ENCODE results near the gene RPS6KL1.
A peak's percentile ranks its signal among the peaks of the same experiment; 100 is the strongest.

Gene RPS6KL1

DNA sequence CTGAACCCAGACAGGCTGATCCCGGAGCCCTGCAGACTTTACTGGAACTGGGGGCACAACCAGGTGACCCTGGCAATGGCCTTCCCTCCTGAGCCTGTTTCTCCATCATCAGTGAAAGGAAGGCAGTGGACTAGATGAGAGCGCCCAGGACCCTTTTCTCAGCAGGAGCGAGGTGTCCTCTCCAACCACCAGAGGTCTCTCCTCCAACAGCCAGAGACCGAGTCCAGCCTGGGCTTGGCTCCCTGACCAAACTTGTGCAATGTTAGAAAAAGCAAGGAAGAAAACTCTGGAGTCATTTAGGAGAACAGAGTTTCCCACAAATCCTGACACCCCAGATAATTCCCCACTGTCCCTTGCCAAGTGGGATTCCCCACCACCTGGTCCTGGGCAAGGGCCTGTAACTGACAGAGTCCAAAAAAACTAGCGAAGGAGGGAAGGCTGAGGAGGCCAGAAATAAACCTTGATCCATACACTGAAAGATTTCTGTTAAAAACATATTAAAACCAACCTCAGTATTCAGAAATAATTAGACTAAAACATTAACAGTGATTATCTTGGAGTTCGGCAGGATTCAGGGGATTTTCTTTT, 9.0 kb downstream of the RPS6KL1 start:
- Histone ChIP-seq H3K9me3 (no peaks in the 10 kb centered on the region), H3K4me3 (ENCODE audit: low read depth, low read length) (no peak overlapping the region), H3K4me1 (no peaks in the 10 kb centered on the region), H3K27me3 (no peaks in the 10 kb centered on the region), H3K36me3 (peaks cover 1% of the 10 kb centered on the region; the same call in 1 of the 2 replicates)
- TF ChIP-seq, protein P1, sequence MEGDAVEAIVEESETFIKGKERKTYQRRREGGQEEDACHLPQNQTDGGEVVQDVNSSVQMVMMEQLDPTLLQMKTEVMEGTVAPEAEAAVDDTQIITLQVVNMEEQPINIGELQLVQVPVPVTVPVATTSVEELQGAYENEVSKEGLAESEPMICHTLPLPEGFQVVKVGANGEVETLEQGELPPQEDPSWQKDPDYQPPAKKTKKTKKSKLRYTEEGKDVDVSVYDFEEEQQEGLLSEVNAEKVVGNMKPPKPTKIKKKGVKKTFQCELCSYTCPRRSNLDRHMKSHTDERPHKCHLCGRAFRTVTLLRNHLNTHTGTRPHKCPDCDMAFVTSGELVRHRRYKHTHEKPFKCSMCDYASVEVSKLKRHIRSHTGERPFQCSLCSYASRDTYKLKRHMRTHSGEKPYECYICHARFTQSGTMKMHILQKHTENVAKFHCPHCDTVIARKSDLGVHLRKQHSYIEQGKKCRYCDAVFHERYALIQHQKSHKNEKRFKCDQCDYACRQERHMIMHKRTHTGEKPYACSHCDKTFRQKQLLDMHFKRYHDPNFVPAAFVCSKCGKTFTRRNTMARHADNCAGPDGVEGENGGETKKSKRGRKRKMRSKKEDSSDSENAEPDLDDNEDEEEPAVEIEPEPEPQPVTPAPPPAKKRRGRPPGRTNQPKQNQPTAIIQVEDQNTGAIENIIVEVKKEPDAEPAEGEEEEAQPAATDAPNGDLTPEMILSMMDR (IDR thresholded peaks at IDR 0.05; ENCODE audit: low read depth, low read length) = peak; percentile 88
- peak; percentile 66 for DNase-seq

DNA sequence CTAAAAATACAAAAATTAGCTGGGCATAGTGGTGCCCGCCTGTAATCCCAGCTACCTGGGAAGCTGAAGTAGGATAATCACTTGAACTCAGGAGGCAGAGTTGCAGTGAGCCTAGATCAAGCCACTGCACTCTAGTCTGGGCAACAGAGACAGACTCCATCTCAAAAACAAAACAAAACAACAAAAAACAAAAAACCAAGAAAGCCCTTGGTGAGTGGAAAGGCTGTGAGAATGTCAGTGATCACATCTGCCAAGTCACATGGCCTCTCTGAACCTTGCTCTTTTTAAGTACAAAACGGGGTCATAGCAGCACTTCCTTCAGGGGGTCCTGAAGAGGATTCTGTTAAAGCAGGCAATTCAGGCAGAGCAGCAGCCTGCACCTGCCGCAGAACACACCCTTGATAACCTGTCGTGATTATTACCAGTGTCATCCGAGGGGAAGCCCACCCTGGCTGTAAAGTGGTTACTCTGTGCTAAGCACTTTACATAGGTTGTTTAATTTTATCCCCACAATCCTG, 9.6 kb downstream of the RPS6KL1 start:
- H3K27me3 ChIP-seq = no peaks in the 10 kb centered on the region
- H3K36me3 ChIP-seq = no peaks in the 10 kb centered on the region
- no peak for DNase-seq
- no peaks in the 10 kb centered on the region for H3K4me1 ChIP-seq
- H3K4me3 ChIP-seq (ENCODE audit: low read depth, low read length) = no peak overlapping the region
- no peaks in the 10 kb centered on the region for H3K9me3 ChIP-seq
- TF ChIP-seq, protein P1 (IDR thresholded peaks at IDR 0.05; ENCODE audit: low read depth, low read length) = no peak

DNA sequence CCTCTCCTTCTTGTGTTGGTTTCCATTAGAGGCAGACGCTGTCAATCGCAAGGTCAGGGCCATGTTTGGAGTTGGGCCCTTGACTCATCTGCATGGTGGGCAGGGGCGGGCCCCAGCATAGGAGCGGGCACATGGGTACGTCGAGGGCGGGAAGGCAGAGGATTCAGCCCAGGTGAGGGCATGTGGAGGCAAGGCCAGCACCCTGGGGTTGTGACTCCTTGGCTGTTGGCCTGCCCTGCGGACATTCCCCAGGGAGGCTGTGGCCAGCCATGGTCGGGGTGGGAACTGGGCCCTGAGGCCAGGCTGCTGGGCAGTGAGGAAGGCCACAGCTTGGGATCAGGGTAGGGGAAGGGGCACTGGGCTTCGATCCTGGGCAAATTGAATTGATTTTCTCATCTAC, 10.3 kb downstream of the RPS6KL1 start:
- TF ChIP-seq, protein P1 (IDR thresholded peaks at IDR 0.05; ENCODE audit: low read depth, low read length) = no peak
- no peak for DNase-seq
- Histone ChIP-seq H3K27me3 (no peaks in the 10 kb centered on the region), H3K4me3 (ENCODE audit: low read depth, low read length) (no peak overlapping the region), H3K9me3 (no peaks in the 10 kb centered on the region), H3K4me1 (no peaks in the 10 kb centered on the region; the same call in 1 of the 2 replicates), H3K36me3 (no peaks in the 10 kb centered on the region)

DNA sequence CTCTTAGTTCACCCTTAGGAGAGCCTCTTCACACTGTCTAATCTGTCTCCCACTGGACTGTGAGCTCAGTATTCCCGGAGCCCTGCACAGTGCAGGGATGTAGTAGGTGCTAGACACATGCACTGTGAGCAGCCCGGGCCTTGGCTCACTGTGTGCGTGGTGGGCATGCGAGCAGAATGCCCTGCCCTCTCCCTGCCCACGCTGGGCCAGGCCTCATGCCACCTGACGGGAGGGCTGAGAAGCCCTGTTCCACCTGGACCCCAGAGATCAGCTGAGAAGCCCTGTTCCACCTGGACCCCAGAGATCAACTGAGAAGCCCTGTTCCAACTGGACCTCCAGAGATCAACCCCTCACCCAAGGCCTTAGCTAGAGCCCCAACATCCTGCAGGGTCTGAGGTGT, 10.9 kb downstream of the RPS6KL1 start:
- TF ChIP-seq, protein P1 (IDR thresholded peaks at IDR 0.05; ENCODE audit: low read depth, low read length) = no peak
- Histone ChIP-seq H3K27me3 (no peaks in the 10 kb centered on the region), H3K9me3 (no peaks in the 10 kb centered on the region), H3K4me3 (ENCODE audit: low read depth, low read length) (no peak overlapping the region), H3K4me1 (peaks cover 5% of the 10 kb centered on the region), H3K36me3 (no peaks in the 10 kb centered on the region)
- no peak for DNase-seq

DNA sequence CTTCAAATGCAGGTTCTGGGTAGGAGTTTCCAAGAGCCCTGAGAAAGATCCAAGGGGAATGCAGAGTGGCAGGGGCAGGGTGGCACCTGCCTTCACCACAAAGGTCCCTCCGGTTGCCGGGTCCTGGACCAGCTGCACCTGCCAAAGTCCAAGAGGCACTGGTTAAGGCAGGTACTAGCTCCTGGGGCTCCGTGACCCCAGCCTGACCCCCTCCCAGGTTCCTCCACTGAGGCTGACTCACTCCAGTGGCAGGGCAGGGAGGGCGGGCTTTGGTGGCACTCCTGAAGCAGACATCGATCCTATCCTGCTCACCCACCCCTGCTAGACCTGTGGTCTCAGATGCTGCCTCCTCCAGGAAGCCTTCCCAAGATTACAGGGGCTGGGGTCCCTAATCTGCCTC, 11.4 kb downstream of the RPS6KL1 start:
- H3K27me3 ChIP-seq = no peaks in the 10 kb centered on the region
- no peak overlapping the region for H3K4me3 ChIP-seq (ENCODE audit: low read depth, low read length)
- peaks cover 6% of the 10 kb centered on the region for H3K4me1 ChIP-seq
- TF ChIP-seq, protein P1 (IDR thresholded peaks at IDR 0.05; ENCODE audit: low read depth, low read length) = no peak
- peaks cover 2% of the 10 kb centered on the region; the same call in 1 of the 2 replicates for H3K36me3 ChIP-seq
- H3K9me3 ChIP-seq = no peaks in the 10 kb centered on the region
- no peak for DNase-seq

DNA sequence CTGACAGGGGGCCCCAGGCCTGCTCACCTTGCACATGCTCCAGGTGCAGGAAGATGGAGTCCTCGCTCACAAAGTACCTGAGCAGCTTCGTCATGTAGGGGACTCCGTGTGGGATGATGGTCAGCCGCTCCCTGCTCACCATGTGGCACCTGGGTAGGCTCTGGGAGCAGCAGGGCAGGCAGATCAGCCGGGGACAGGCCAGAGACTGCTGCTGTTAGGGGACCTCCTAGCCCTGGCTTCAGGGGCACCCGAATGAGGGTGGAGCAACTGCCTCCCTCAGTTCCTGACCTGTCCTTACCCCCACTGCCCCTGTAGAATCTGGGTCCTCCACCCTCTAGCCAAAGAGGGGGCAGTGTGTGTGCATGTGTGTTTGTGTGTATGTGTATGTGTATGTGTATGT, 11.8 kb downstream of the RPS6KL1 start:
- peaks cover 6% of the 10 kb centered on the region for H3K4me1 ChIP-seq
- H3K36me3 ChIP-seq = peaks cover 5% of the 10 kb centered on the region
- H3K27me3 ChIP-seq = no peaks in the 10 kb centered on the region
- TF ChIP-seq, protein P1 (IDR thresholded peaks at IDR 0.05; ENCODE audit: low read depth, low read length) = no peak
- H3K4me3 ChIP-seq (ENCODE audit: low read depth, low read length) = no peak overlapping the region
- no peak for DNase-seq
- no peaks in the 10 kb centered on the region for H3K9me3 ChIP-seq

Measured in BE2C (cell line).